Mucosa of descending colon (tissue), 3 donors: ENCODE results near the gene EIF4A3. TPM values are rescaled to one million over a fixed set of nuclear protein-coding genes. Genes with fewer than 3 reads are reported as not detected.

Experiments used
- ATAC-seq: fragments of 200-7000 bp; cut with Tn5 transposase; one replicate; pipeline ENCODE4 v1.9.1; 2020; ENCODE audit warnings: mild to moderate bottlenecking, moderate library complexity
- DNase-seq, 3 donors: peaks; one replicate each; pipeline ENCODE4 v3.0.0-alpha.2; 2020
- H3K36me3 ChIP-seq: fragments of 200-600 bp; one replicate; pipeline ENCODE4 v1.8.0; 2021; ENCODE audit warnings: low read depth, mild to moderate bottlenecking
- H3K4me1 ChIP-seq: fragments of 200-600 bp; one replicate; pipeline ENCODE4 v1.8.0; 2021; ENCODE audit warnings: low read depth, mild to moderate bottlenecking
- H3K4me3 ChIP-seq: fragments of 200-600 bp; one replicate; pipeline ENCODE4 v1.8.0; 2021; ENCODE audit warnings: mild to moderate bottlenecking
- H3K9me3 ChIP-seq: fragments of 200-600 bp; one replicate; pipeline ENCODE4 v1.8.0; 2021; ENCODE audit warnings: mild to moderate bottlenecking
- intact Hi-C, 2 donors: fragments of 100-400 bp; cut with DNase I in 1 of 2; cut with micrococcal nuclease in 1 of 2; formaldehyde crosslinking; loops; one replicate each; pipeline versions ENCODE4 v1.11.0 to v1.11.1; 2022; cut with DNase I, micrococcal nuclease
- total RNA-seq, 3 donors: library from RNA; stranded (reverse); fragmentation: NEBNext Ultra II Directional in 2 of 3; extraction: Animal tissue kit (Norgen Biotek cat#: 25700) in 2 of 3; gene quantifications; one replicate each; pipeline versions ENCODE4 v1.2.1 to v1.2.4, GENCODE V29; 2021 to 2023
- TF ChIP-seq, protein P1 (sequence below): fragments of 200-600 bp; IDR thresholded peaks from one replicate; pipeline ENCODE4 v1.8.0; 2022; ENCODE audit warnings: antibody characterized with exemption, mild to moderate bottlenecking
- donor health status: DM: no; HTN: no; CAD: no; lungs with moderate emphysema.
- donor health status: DM: no; HTN: no; CAD: no.
- donor health status: DM: no; HTN: yes; CAD: no.

EIF4A3 gene
- total RNA-seq, 3 donors from 2014 or later, result 59.2 to 80.2 (median 61.8) TPM

DNA sequence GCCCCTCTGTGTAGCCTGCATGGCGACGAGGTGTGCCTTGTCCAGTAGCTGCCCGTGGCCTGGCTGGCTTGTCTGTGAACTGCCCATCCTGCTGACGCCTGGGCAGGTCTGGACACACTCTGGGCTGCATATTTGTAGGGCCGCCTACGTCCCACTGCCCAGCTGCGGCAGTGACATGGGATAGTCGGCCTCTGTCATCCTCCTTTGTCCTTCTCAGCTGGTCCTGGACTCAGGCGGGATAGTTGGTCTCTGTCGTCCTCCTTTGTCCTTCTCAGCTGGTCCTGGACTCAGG lies 37.4 kb upstream of the EIF4A3 start:
- H3K4me1 ChIP-seq, result peaks cover 5% of the 10 kb centered on the region
- DNase-seq (no peak), ATAC-seq (no peak)
- no peak overlapping the region for H3K4me3 ChIP-seq
- no peaks in the 10 kb centered on the region for H3K36me3 ChIP-seq
- no peaks in the 10 kb centered on the region for H3K9me3 ChIP-seq
- TF ChIP-seq, protein P1, sequence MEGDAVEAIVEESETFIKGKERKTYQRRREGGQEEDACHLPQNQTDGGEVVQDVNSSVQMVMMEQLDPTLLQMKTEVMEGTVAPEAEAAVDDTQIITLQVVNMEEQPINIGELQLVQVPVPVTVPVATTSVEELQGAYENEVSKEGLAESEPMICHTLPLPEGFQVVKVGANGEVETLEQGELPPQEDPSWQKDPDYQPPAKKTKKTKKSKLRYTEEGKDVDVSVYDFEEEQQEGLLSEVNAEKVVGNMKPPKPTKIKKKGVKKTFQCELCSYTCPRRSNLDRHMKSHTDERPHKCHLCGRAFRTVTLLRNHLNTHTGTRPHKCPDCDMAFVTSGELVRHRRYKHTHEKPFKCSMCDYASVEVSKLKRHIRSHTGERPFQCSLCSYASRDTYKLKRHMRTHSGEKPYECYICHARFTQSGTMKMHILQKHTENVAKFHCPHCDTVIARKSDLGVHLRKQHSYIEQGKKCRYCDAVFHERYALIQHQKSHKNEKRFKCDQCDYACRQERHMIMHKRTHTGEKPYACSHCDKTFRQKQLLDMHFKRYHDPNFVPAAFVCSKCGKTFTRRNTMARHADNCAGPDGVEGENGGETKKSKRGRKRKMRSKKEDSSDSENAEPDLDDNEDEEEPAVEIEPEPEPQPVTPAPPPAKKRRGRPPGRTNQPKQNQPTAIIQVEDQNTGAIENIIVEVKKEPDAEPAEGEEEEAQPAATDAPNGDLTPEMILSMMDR, result no peak
- intact Hi-C loops, result no loop called here

DNA sequence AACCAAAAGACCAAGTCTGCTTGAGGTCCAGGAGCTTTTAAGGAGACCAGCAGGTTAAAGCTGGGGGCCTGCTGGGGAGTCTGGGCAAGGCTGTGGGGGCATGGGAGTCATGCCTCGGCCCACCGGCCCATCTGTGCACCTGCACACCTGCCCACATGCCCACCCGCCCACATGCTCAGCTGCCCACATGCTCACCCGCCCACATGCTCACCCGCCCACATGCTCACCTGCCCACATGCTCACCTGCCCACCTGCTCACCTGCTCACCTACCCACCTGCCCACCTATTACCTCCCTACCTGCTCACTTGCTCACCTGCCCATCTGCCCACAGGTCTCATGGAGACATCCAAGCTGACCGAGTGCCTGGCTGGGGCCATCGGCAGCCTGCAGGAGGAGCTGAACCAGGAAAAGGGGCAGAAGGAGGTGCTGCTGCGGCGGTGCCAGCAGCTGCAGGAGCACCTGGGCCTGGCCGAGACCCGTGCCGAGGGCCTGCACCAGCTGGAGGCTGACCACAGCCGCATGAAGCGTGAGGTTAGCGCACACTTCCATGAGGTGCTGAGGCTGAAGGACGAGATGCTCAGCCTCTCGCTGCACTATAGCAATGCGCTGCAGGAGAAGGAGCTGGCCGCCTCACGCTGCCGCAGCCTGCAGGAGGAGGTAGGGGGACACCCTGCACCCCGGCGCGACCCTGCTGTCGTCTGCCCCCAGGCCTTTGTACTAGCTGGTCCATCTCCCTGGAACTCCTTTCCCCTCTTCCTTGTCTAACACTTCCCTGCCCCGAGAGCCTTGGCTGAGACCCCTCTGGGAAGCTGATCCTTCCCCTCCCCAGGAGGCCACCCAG lies 36.9 kb upstream of the EIF4A3 start:
- no peaks in the 10 kb centered on the region for H3K9me3 ChIP-seq
- no peaks in the 10 kb centered on the region for H3K36me3 ChIP-seq
- no peak for DNase-seq
- intact Hi-C loops, result no loop called here
- ATAC-seq, result no peak
- TF ChIP-seq, protein P1, result no peak
- H3K4me1 ChIP-seq, result peaks cover 5% of the 10 kb centered on the region
- H3K4me3 ChIP-seq, result no peak overlapping the region

DNA sequence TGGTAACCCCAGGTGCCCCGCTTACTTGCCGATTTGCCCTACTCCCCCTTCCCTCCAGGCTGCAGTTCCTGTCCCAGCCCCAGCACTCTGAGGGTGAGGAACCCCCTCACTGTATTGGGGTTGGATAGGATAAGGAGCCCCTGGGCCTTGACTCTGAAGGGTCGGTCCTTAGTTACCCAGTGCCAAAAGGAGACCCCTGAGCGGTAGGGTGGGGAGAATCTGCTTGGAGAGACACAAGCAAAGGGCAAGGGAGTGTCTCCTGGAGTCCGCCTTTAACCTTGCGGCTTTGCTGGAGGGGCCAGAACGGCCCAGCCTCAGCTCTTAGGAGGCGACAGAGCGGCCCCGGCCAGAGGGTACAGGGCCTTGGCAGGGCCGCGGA lies 35.9 kb upstream of the EIF4A3 start:
- H3K4me3 ChIP-seq, result no peak overlapping the region
- H3K4me1 ChIP-seq, result peaks cover 5% of the 10 kb centered on the region
- DNase-seq (no peak), ATAC-seq (no peak)
- H3K36me3 ChIP-seq, result no peaks in the 10 kb centered on the region
- TF ChIP-seq, protein P1, result no peak
- intact Hi-C loops, result no loop called here
- no peaks in the 10 kb centered on the region for H3K9me3 ChIP-seq

DNA sequence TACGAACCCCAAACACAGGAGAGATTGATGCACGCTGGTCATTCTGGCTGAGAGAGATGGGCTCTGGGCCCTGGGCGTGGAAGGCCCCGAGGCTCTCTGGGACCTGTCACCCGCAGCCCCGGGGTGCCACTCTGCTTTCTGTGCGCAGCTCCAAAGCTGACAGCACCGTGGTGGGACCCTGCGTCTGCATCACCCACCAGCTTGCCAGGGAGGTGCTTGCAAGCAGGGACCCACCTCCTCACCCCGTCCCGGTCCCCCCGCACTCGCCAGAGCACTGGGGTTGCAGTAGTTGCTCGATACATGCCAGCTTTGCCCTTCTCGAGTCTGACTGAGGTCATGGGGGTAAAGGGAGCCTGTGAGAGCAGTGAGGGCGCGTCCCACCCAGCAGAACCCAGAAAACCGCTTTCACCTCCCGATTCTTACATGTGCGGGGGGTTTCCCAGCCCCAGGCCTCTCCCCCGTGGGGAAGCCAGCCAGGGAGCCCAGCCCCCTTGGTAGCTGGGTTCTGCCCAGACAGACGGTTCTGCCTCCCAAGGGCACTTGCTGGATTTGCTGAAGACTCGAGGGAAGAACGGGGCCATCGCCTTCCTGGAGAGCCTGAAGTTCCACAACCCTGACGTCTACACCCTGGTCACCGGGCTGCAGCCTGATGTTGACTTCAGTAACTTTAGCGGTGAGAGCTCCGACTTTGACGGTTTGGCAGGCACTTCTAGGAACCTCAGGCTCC lies 35.4 kb upstream of the EIF4A3 start:
- no peaks in the 10 kb centered on the region for H3K9me3 ChIP-seq
- ATAC-seq, result no peak
- intact Hi-C loops, result no loop called here
- H3K36me3 ChIP-seq, result no peaks in the 10 kb centered on the region
- H3K4me3 ChIP-seq, result no peak overlapping the region
- H3K4me1 ChIP-seq, result no peaks in the 10 kb centered on the region
- TF ChIP-seq, protein P1, result no peak
- DNase-seq, result no peak

DNA sequence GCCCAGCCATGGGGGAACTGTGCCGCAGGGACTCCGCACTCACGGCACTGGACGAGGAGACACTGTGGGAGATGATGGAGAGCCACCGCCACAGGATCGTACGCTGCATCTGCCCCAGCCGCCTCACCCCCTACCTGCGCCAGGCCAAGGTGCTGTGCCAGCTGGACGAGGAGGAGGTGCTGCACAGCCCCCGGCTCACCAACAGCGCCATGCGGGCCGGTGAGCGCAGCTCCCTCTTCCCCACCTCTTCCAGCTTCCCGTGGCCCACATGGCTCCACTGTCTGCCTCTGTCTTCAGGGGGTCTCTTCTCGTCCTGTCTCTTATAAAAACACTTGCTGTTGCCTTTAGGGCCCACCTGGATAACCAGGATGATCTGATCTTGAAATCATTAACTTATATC lies 34.5 kb upstream of the EIF4A3 start:
- TF ChIP-seq, protein P1, result no peak
- intact Hi-C loops, result no loop called here

More for the DNA sequence above, 34.5 kb upstream of the EIF4A3 start:
- Histone ChIP-seq H3K4me1 (no peaks in the 10 kb centered on the region), H3K4me3 (no peak overlapping the region), H3K9me3 (no peaks in the 10 kb centered on the region), H3K36me3 (no peaks in the 10 kb centered on the region)
- no peak for ATAC-seq
- no peak for DNase-seq
